Right ventricle myocardium superior (tissue), 1 donor: Measurements from ENCODE around the gene RNU6-7. TPM values are rescaled to one million over a fixed set of nuclear protein-coding genes. Genes with fewer than 3 reads are reported as not detected.

ENCODE experiments used
- ATAC-seq: fragments of 200-7000 bp; cut with Tn5 transposase; one replicate; pipeline ENCODE4 v1.9.1; 2020; ENCODE audit warnings: mild to moderate bottlenecking; ENCODE audit not compliant: poor library complexity
- DNase-seq: peaks from one replicate; pipeline ENCODE4 v3.0.0-alpha.2; 2020
- intact Hi-C: fragments of 100-400 bp; cut with DNase I; formaldehyde crosslinking; loops from one replicate; pipeline ENCODE4 v1.11.2; 2022
- total RNA-seq: library from RNA; stranded (reverse); fragmentation: NEBNext Ultra II Directional; extraction: Animal tissue kit (Norgen Biotek cat#: 25700); gene quantifications from one replicate; pipeline ENCODE4 v1.2.1, GENCODE V29; 2021
- donor health status: DM: no; HTN: yes; CAD: no; lungs with severe emphysema.

RNU6-7 gene
- total RNA-seq, 1 donor from 2014 or later, result not detected

GRCh38 chr14:32249371-32249770 lies 47.5 kb downstream of the RNU6-7 start:
- ATAC-seq (no peak), DNase-seq (no peak)
- intact Hi-C loops, result no loop called here

GRCh38 chr14:32249780-32250179 lies 47.9 kb downstream of the RNU6-7 start:
- intact Hi-C loops, result loop anchor here (2.0 to 10.0 kb wide), 4 partner anchors 175 to 742 kb away; no protein-coding TSS in a partner anchor
- no peak for ATAC-seq
- DNase-seq, result no peak

- intact Hi-C loops, result loop anchor here (2.0 to 10.0 kb wide), 4 partner anchors 176 to 743 kb away; no protein-coding TSS in a partner anchor
- ATAC-seq (no peak), DNase-seq (no peak)
Observed at GRCh38 chr14:32250681-32251080, 48.8 kb downstream of the RNU6-7 start.

GRCh38 chr14:32251530-32251929 lies 49.7 kb downstream of the RNU6-7 start:
- ATAC-seq (no peak), DNase-seq (no peak)
- intact Hi-C loops, result loop anchor here (2.0 to 10.0 kb wide), 4 partner anchors 177 to 744 kb away; no protein-coding TSS in a partner anchor

Other genes with a start within 250 kb of the RNU6-7 start
- 192 TPM for gene ARHGAP5, start 124.7 kb upstream of the RNU6-7 start, total RNA-seq
- gene RNU6-8, start 1.2 kb downstream of the RNU6-7 start, total RNA-seq, result not detected
- gene AKAP6, start 127.3 kb downstream of the RNU6-7 start, total RNA-seq, result 180 TPM